ENCODE measurements around the gene ELK4. TPM values are rescaled to one million over a fixed set of nuclear protein-coding genes. Genes with fewer than 3 reads are reported as not detected.

ELK4 gene
- total and polyA plus RNA-seq, 4 donors, result 6.0 to 90.4 (median 36.3) TPM

DNA sequence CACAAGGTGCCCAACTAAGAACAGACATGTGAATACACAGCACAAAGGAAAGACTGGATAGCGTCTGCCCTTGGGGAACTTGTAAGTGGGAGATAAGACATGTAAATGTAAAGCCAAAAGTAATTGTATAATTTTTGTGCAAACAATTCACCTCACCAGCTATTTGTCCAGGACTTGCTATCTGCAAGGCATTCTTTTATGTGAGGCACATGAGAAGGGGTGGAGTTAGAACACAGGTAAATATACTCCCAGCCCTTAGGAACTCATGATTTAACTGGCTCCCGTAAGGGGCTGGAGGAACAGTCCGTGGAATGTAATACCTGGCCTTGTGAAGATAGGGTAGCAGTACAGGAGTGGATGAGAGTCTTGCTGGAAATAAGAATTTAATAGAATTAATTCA is 66.0 kb downstream of the ELK4 start:
- Histone ChIP-seq H3K27me3 (ENCODE audit: control insufficient read depth in 1 of 2, insufficient read depth in 2 of 2, low read length in 1 of 2) (no peaks in the 10 kb centered on the region), H3K4me3 (ENCODE audit: low read length in 2 of 2) (no peak overlapping the region), H3K9me3 (ENCODE audit: control insufficient read depth, low read length) (peaks cover 2% of the 10 kb centered on the region), H3K27ac (ENCODE audit: low read depth in 1 of 2, low read length in 2 of 2) (no peak overlapping the region), H3K36me3 (ENCODE audit: control insufficient read depth in 1 of 2, insufficient read depth in 2 of 2, low read length in 1 of 2) (no peaks in the 10 kb centered on the region), H3K4me1 (ENCODE audit: control insufficient read depth in 1 of 2, insufficient read depth in 2 of 2, low read length in 2 of 2) (no peaks in the 10 kb centered on the region)
- intact Hi-C loops (cut with DNase I), result no loop called here
- no peak for DNase-seq
- 68 to 73% methylated on average over 3 of the region's 3 CpGs for WGBS, 2 donors
- ATAC-seq (ENCODE audit: low FRiP score), result no peak

DNA sequence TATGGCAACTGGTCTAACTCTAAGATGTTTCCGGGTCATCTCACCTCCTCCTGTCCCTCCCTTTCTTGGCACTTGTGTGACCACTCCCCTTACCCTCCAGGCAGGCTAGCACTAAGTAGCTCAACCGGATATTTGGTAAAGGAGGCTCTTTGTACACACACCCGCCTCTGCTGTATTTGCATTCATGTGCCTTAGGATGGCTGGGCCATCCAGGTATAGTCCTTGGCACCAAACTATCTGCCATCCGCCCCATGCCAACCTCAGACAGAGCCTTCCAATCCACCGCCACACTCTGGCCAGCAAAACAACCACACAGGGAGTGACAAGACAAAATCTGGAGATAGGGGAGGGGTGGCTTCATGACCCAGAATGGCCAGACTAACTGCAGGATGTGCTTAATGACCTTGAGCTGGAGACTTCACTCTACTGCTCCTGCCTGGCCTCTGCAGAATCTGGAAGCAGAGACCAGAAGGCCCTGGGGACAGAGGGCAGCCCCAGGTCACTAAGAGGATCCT is 67.8 kb downstream of the ELK4 start:
- H3K4me1 ChIP-seq (ENCODE audit: control insufficient read depth in 1 of 2, insufficient read depth in 2 of 2, low read length in 2 of 2), result no peaks in the 10 kb centered on the region
- peaks cover 2% of the 10 kb centered on the region for H3K9me3 ChIP-seq (ENCODE audit: control insufficient read depth, low read length)
- no peak overlapping the region for H3K4me3 ChIP-seq (ENCODE audit: low read length in 2 of 2)
- no peak overlapping the region for H3K27ac ChIP-seq (ENCODE audit: low read depth in 1 of 2, low read length in 2 of 2)
- no peak for ATAC-seq (ENCODE audit: low FRiP score)
- 55 to 64% methylated on average over 5 of the region's 5 CpGs for WGBS, 2 donors
- no peak for DNase-seq
- no peaks in the 10 kb centered on the region for H3K27me3 ChIP-seq (ENCODE audit: control insufficient read depth in 1 of 2, insufficient read depth in 2 of 2, low read length in 1 of 2)
- intact Hi-C loops (cut with DNase I), result no loop called here
- no peaks in the 10 kb centered on the region for H3K36me3 ChIP-seq (ENCODE audit: control insufficient read depth in 1 of 2, insufficient read depth in 2 of 2, low read length in 1 of 2)

DNA sequence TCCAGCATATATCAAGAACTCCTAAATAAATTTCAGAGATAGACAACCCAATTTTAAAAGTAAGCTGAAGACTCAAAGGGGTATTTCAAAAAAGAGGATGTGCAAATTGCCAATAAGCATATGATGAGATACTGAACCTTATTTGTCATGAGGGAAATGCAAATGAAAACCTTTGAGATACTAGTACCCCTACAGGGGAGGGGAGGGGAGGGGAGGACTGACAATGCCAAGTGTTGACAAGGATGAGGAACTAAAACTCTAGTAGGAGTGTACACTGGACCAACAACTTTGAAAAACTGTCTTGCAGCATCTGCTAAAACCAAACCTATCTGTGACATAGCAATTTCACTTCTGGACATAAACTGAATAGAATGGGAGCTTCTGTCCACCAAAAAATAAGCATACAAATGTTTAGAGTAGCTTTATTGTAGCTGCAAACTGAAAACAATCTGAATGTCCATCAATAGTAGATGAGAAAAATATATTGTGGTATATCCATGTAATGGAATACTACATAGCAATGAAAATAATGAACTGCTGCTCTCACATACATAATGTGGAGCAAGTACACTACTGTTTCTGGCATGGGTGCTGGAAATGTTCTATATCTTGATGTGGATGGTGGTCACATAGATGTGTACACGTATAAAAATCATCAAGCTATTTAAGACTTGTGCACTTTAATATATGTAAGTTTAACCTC is 70.2 kb downstream of the ELK4 start:
- H3K4me1 ChIP-seq (ENCODE audit: control insufficient read depth in 1 of 2, insufficient read depth in 2 of 2, low read length in 2 of 2), result no peaks in the 10 kb centered on the region
- H3K27ac ChIP-seq (ENCODE audit: low read depth in 1 of 2, low read length in 2 of 2), result no peak overlapping the region
- peaks cover 2% of the 10 kb centered on the region for H3K9me3 ChIP-seq (ENCODE audit: control insufficient read depth, low read length)
- intact Hi-C loops (cut with DNase I), result no loop called here
- ATAC-seq (ENCODE audit: low FRiP score) (no peak), DNase-seq (no peak)
- peak overlapping the region in 1 of 2 donors; percentile 15 for H3K4me3 ChIP-seq (ENCODE audit: low read length in 2 of 2)
- 85 to 94% methylated on average over 1 of the region's 1 CpG for WGBS, 2 donors
- peaks cover 1% of the 10 kb centered on the region in 2 donors for H3K27me3 ChIP-seq (ENCODE audit: control insufficient read depth in 1 of 2, insufficient read depth in 2 of 2, low read length in 1 of 2)
- no peaks in the 10 kb centered on the region for H3K36me3 ChIP-seq (ENCODE audit: control insufficient read depth in 1 of 2, insufficient read depth in 2 of 2, low read length in 1 of 2)

Other genes starting within 250 kb of the ELK4 start
- gene LEMD1, start 210.0 kb downstream of the ELK4 start, total RNA-seq, result not detected
- not detected for gene LEMD1, start 210.0 kb downstream of the ELK4 start, polyA plus RNA-seq
- gene BLACAT1, start 176.0 kb downstream of the ELK4 start, total RNA-seq, result under 1 TPM in 1 of 2 donors, not detected in 1; 0.21 TPM
- not detected for gene BLACAT1, start 176.0 kb downstream of the ELK4 start, polyA plus RNA-seq
- 10 to 100 TPM; 47.1 to 80.7 TPM for gene CDK18, start 127.3 kb downstream of the ELK4 start, total RNA-seq
- 10 to 100 TPM; 14.8 to 19.1 TPM for gene CDK18, start 127.3 kb downstream of the ELK4 start, polyA plus RNA-seq
- gene SLC45A3, start 48.5 kb upstream of the ELK4 start, total RNA-seq, result 1 to 10 TPM; 4.8 to 7.0 TPM
- 10 to 100 TPM in 1 of 2 donors, 1 to 10 TPM in 1; 3.0 to 14.1 TPM for gene SLC45A3, start 48.5 kb upstream of the ELK4 start, polyA plus RNA-seq
- 100 to 1,000 TPM; 145 to 158 TPM for gene NUCKS1, start 118.2 kb upstream of the ELK4 start, total RNA-seq
- 10 to 100 TPM; 47.1 to 47.6 TPM for gene NUCKS1, start 118.2 kb upstream of the ELK4 start, polyA plus RNA-seq
- gene RAB29, start 143.5 kb upstream of the ELK4 start, total RNA-seq, result 10 to 100 TPM; 19.5 to 38.9 TPM
- gene RAB29, start 143.5 kb upstream of the ELK4 start, polyA plus RNA-seq, result 10 to 100 TPM; 27.2 to 36.8 TPM
- gene SLC41A1, start 181.2 kb upstream of the ELK4 start, total RNA-seq, result 10 to 100 TPM; 36.2 to 40.3 TPM
- 10 to 100 TPM in 1 of 2 donors, 1 to 10 TPM in 1; 7.3 to 24.7 TPM for gene SLC41A1, start 181.2 kb upstream of the ELK4 start, polyA plus RNA-seq
- gene PM20D1, start 218.1 kb upstream of the ELK4 start, total RNA-seq, result 1 to 10 TPM in 1 of 2 donors, under 1 TPM in 1; 0.19 to 1.1 TPM
- gene PM20D1, start 218.1 kb upstream of the ELK4 start, polyA plus RNA-seq, result under 1 TPM in 1 of 2 donors, not detected in 1; 0.63 TPM

Measured in aorta (tissue), 5 donors.